GM21529 (cell line): ENCODE results near the gene CLEC5A.
A peak's percentile ranks its signal among the peaks of the same experiment; 100 is the strongest.
"Not testable (repeated sequence)": the region's sequence is repeated elsewhere in the genome, so short reads cannot be mapped to it uniquely, and the experiment has no call there.

Experiments
- ATAC-seq: cut with Tn5 transposase; IDR thresholded peaks from one replicate; pipeline ENCODE4 v1.9.1; 2021; ENCODE audit not compliant: unreplicated experiment

Gene CLEC5A

GRCh38 chr7:141946796-141947195 is at the start of gene CLEC5A:
Gene CLEC5A (minus strand): TSS chr7:141946974. CDS start chr7:141946292, 682 bp downstream.
- ATAC-seq: no peak

- ATAC-seq: no peak
Measured at GRCh38 chr7:141993354-141993753, 46.6 kb upstream of the CLEC5A start.

GRCh38 chr7:141992688-141993087 is 45.9 kb upstream of the CLEC5A start:
- no peak for ATAC-seq

- no peak for ATAC-seq
Measured at GRCh38 chr7:141992156-141992555, 45.4 kb upstream of the CLEC5A start.

GRCh38 chr7:141991140-141991539 is 44.4 kb upstream of the CLEC5A start:
- ATAC-seq: no peak

- ATAC-seq: no peak
Measured at GRCh38 chr7:141990011-141990725, 43.4 kb upstream of the CLEC5A start.

GRCh38 chr7:141987803-141988202 is 41.0 kb upstream of the CLEC5A start:
- ATAC-seq: not testable (repeated sequence)

GRCh38 chr7:141986923-141987322 is 40.1 kb upstream of the CLEC5A start:
- no peak for ATAC-seq

- ATAC-seq: not testable (repeated sequence)
Measured at GRCh38 chr7:141985926-141986325, 39.2 kb upstream of the CLEC5A start.

GRCh38 chr7:141979568-141979967 is 32.8 kb upstream of the CLEC5A start:
- no peak for ATAC-seq

GRCh38 chr7:141978351-141978750 is 31.6 kb upstream of the CLEC5A start:
- ATAC-seq: no peak

- no peak for ATAC-seq
Measured at GRCh38 chr7:141976524-141977245, 29.9 kb upstream of the CLEC5A start.

GRCh38 chr7:141975806-141976523 is 29.2 kb upstream of the CLEC5A start:
- ATAC-seq: peak; percentile 87

- ATAC-seq: no peak
Measured at GRCh38 chr7:141974831-141975230, 28.1 kb upstream of the CLEC5A start.

- no peak for ATAC-seq
Measured at GRCh38 chr7:141973673-141974072, 26.9 kb upstream of the CLEC5A start, which contains the start of gene TAS2R38. Gene TAS2R38 (minus strand): TSS chr7:141973773. CDS start chr7:141973689, 84 bp downstream.

- ATAC-seq: peak; percentile 92
Measured at GRCh38 chr7:141960687-141961422, 14.1 kb upstream of the CLEC5A start.

- no peak for ATAC-seq
Measured at GRCh38 chr7:141956084-141956483, 9.3 kb upstream of the CLEC5A start.

GRCh38 chr7:141954334-141954733 is 7.6 kb upstream of the CLEC5A start:
- ATAC-seq: no peak

- ATAC-seq: no peak
Measured at GRCh38 chr7:141952461-141952860, 5.7 kb upstream of the CLEC5A start.

GRCh38 chr7:141950806-141951205 is 4.0 kb upstream of the CLEC5A start:
- ATAC-seq: no peak

GRCh38 chr7:141949911-141950310 is 3.1 kb upstream of the CLEC5A start:
- ATAC-seq: no peak
